ENCODE data around the gene PSME2. TPM values are rescaled to one million over a fixed set of nuclear protein-coding genes. Genes with fewer than 3 reads are reported as not detected.

Gene PSME2
- total and polyA plus RNA-seq, 9 of the 15 experiments (the other 6 are each of a cell fraction or from before 2014, with no cell fraction given), result 111 to 579 (median 159) TPM

DNA sequence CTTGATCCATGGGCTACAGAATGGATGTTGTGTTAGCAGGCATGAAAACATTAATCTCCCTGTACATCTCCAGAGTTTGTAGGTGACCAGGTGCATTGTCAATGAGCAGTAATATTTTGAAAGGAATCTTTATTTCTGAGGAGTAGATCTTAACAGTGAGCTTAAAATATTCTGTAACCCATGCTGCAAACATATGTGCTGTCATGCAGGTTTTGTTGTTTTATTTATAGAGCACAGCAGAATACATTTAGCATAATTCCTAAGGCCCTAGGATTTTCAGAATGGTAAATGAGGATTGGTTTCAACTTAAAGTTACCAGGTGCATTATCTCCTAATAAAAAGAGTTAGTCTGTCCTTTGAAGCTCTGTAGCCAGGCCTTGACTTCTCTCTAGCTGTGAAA, 19.5 kb downstream of the PSME2 start (continued):
- TF ChIP-seq PATZ1 (CRISPR knock-in tag; IDR thresholded peaks at IDR 0.05; ENCODE audit: borderline replicate concordance), result no peak

DNA sequence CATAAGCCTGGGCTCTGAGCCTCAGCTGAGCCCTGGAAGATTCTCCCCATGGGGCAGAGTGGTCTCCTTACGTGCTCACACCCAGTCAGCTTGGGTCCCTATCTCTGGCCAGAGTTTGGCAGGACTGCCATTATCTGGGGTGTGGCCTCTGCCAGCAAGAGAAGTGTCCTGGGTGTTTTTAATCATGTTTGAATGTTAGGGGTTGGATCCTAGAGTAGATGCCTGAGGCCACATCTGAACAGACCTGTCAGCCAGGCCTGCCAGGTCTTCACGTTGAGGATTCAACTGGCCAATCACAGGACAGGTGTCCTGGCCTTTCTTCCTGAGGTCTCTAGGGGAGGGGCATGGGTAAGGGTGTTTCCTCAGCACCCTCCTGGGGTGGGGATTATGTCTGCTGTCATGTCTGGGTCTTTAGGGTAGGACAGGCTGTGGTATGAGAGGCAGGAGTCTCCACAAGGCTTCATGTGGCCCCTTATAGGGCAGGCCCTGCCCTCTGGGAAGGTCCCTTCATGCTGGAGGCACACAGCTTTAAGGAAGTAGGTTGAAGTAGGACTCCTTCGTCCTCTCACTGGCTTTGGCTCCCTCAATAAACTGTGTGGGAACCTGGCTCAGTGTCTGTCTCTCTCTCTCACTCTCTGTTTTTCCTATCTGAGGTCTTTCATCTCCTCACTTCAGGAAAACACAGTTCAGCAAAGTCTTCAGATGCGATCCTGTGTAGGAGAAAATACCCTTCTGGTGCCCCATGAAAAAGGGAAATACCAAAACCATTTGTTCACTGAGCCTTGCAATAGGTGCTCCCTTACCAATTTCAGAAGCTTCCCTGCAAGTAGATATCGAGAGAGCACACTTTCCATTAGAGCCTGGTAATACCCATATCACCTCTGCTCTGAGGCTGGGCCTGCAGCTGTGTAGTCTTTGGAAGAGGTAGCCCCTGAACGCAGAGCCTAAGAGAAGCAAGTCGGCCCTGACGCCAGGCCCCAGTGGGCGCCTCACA, 22.7 kb downstream of the PSME2 start:
- TF ChIP-seq NR4A1 (CRISPR knock-in tag; IDR thresholded peaks at IDR 0.05), result no peak
- no peak for TF ChIP-seq NR4A1 (tag; IDR thresholded peaks at IDR 0.05)
- no peak for TF ChIP-seq EP400 (IDR thresholded peaks at IDR 0.05)
- Histone ChIP-seq H3K9ac (ENCODE audit: insufficient read depth in 1 of 2, low read depth in 2 of 2, low read length in 2 of 2) (peak overlapping the region in 1 of 2 experiments; percentile 76; a peak in 3 of 4 replicates), H3K4me1 (replicated peaks in 1 of 2; ENCODE audit: control insufficient read depth in 2 of 2, insufficient read depth in 2 of 2, low read length in 2 of 2) (peaks cover 6 to 12% of the 10 kb centered on the region in 2 experiments; a peak in 4 of 5 replicates), H3K9me3 (replicated peaks; ENCODE audit: control insufficient read depth, insufficient read depth, low read depth, low read length) (no peaks in the 10 kb centered on the region), H3K79me2 (ENCODE audit: control insufficient read depth, insufficient read depth, low read length) (no peaks in the 10 kb centered on the region), H3K36me3 (ENCODE audit: control insufficient read depth, insufficient read depth, low read length) (peaks cover 38% of the 10 kb centered on the region; the same call in 2 of the 3 replicates), H3K4me2 (ENCODE audit: insufficient read depth, low read length) (no peak overlapping the region; the same call in 1 of the 2 replicates), H3K27me3 (ENCODE audit: control insufficient read depth in 2 of 2, insufficient read depth in 2 of 2, low read length in 2 of 2) (no peaks in the 10 kb centered on the region), H4K20me1 (replicated peaks; ENCODE audit: control insufficient read depth, insufficient read depth, low read length) (no peaks in the 10 kb centered on the region), H3K9me1 (ENCODE audit: control insufficient read depth, insufficient read depth, low read length) (no peaks in the 10 kb centered on the region), H3K4me3 (no peak overlapping the region), H2AFZ (ENCODE audit: low read depth, low read length) (no peak overlapping the region), H3K27ac (ENCODE audit: extremely low read depth, low read depth, low read length) (no peak overlapping the region; the same call in 2 of the 3 replicates)
- BruUV-seq (replicated peaks), result no TSS peak
- POLR2A ChIA-PET, result interaction anchor here (0.6 to 4.2 kb wide), 4 partner anchors 8 to 950 kb away, joined by 3 to 38 read pairs (median 3); partner anchors contain the start of genes DCAF11, EMC9 and NRL
- intact Hi-C loops (cut with micrococcal nuclease), result no loop called here
- DNase-seq (ENCODE audit: extremely low read depth in 1 of 4, low spot score in 3 of 4), result no peak
- peak; percentile 72 for ATAC-seq
- CTCF ChIA-PET (ENCODE audit: low intra/inter-chr PET ratio), result no interaction called here
- peak; percentile 67 for FAIRE-seq
- 60% methylated on average over 9 of the region's 9 CpGs for WGBS (ENCODE audit: insufficient coverage, low coverage, missing lambda C conversion rate)
- in situ Hi-C loops (cut with MboI), result no loop called here

All from K562 (cell line).